NCI-H128 (cell line): Measurements from ENCODE around the gene BARHL2.

ENCODE experiments used
- DNase-seq: peaks from one replicate; lab custom pipeline; 2025; ENCODE audit not compliant: unreplicated experiment; lab: John Stamatoyannopoulos, UW

BARHL2 gene

DNA sequence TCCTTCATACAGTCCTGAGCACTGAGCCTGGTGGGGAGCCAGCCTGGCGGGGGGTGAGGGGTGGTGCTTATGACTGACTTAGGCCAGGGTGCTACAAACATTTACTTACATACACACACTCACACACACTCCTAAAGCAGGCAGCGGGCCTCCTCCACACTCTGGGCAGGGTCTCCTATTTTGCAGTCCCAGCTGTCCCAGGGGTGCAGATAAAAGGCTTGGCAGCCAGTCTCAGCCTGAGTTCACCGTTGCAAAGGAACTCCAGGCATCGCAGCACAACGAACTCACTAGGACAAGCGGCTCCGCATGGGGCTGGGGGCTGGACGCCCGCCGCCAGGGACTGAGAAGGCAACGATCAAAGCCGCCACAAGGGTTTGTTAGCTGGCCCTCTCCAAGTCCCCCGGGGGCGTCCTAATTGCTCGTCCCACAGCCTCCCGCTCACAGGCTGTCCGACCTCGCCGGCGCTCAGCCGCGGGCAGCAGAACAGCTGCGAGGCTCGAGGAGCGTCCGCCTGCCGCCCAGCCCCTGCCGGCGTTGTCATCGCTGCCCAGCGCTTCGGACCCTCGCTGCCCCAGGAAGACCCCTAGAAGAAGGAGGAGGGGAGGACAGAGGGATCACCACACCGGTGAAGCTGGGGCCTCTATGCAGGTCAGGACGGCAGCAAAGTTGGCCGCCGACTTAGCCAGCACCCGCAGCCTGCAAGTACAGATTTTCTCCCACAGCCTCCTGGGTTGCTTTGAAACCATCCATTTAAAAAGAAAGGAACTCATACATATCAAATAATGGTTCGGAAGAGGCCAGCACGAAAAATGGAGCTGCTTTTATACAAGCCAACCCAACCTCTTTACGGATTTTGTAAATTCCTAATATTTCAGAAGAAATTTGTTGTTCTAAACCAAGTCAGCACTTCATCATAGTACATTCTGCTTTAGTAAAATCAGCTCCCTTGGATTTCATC is 6.2 kb downstream of the BARHL2 start:
- DNase-seq: no peak

- DNase-seq: no peak
Measured at GRCh38 chr1:90709535-90709934, 7.6 kb downstream of the BARHL2 start.

- DNase-seq: no peak
Measured at GRCh38 chr1:90708826-90709225, 8.3 kb downstream of the BARHL2 start.

- no peak for DNase-seq
Measured at GRCh38 chr1:90708236-90708786, 8.8 kb downstream of the BARHL2 start.

GRCh38 chr1:90707363-90707710 is 9.8 kb downstream of the BARHL2 start:
- no peak for DNase-seq

DNA sequence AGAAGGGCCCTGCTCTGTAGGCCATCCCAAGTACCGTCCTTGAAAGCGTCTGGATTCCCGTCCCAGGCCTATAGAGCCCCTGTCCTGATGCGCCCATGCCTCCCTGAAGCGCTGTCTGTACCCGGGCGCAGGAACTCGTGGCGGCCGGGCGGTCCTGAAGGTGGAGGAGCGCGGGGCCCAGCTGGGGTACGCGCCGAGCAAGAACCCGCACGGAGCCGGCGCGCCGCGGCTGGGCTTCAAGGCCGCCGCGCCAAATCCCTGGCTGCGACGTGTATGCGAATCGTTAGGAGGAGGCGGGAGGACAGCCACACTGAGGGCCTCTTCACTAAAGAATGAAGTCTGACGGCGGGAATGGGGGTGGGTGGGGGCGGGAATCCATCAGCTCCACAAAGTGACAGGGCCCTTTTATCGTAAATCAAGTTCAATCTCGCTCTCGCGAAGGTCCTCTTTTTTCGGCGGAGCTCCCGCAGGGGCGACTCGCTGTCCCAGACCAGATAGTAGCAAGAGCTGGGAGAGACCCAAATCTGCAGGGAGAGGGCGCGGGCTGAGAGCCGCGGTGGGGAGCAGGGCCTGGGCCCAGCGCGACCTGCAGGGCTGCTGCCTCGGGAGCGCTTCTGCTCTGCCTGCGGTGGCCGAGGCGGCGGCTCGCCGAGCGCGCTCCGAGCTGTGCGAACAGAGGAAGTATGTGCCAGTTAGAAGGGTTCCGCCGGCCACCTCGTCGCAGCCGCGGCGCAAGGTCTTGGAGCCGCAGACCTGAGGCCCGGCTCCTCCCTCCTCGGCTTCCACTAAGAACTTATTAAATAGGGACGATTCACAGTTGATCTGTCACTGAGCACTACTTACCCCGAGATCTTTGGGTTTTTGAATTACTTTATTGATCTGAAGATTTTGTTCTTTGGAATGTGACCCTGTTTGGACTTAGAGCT is 10.4 kb downstream of the BARHL2 start:
- no peak for DNase-seq

- no peak for DNase-seq
Measured at GRCh38 chr1:90705956-90706355, 11.1 kb downstream of the BARHL2 start.

DNA sequence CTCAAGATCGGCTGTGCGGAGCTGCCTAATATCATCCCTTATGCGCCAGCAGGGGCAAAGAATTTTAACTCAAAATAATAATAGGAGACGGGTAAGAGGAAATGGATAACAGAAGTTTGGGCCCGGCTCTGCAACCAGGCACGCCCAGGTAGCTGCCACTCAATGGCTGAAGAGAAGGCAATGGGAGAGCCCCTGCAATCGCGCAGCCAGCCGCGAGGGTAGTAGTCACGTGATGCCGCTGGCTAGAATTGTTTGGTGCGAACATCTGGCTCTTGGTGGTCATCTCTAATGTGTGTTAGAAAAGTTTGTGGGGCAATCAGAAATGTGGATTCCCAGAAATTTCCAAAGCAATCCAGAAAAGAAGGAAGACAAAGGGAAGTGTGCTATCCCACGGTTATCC is 12.3 kb downstream of the BARHL2 start:
- no peak for DNase-seq

GRCh38 chr1:90694846-90695245 is 22.3 kb downstream of the BARHL2 start:
- no peak for DNase-seq

- DNase-seq: no peak
Measured at GRCh38 chr1:90687747-90688146, 29.4 kb downstream of the BARHL2 start.

GRCh38 chr1:90675161-90675847 is 41.8 kb downstream of the BARHL2 start:
- DNase-seq: no peak

- DNase-seq: no peak
Measured at GRCh38 chr1:90671741-90672140, 45.4 kb downstream of the BARHL2 start.

- DNase-seq: no peak
Measured at GRCh38 chr1:90671251-90671650, 45.9 kb downstream of the BARHL2 start.
